A549 (cell line): ENCODE data around the gene MDC1. TPM values are rescaled to one million over a fixed set of nuclear protein-coding genes. Genes with fewer than 3 reads are reported as not detected.

Experiments
- ATAC-seq, 2 experiments: fragments of 200-7000 bp in 1 of 2; fragments of >200 bp in 1 of 2; cut with Nextera tagmentation in 1 of 2; cut with Tn5 transposase in 1 of 2; 3 replicates each; pipeline versions ENCODE4 v1.8.0 to v1.9.1; 2018 to 2020; ENCODE audit warnings: mild to moderate bottlenecking in 1 of 2, moderate library complexity in 1 of 2
- CTCF ChIA-PET: fragments of 300-600 bp; sonication (Branson Sonifier 250); formaldehyde crosslinking; extraction: SDS; loops from one replicate; lab custom pipeline; 2021; ENCODE audit warnings: antibody characterized with exemption, inconsistent platforms; lab: Yijun Ruan, JAX
- POLR2A ChIA-PET: fragments of 350-600 bp; formaldehyde crosslinking; extraction: SDS; loops from one replicate; lab custom pipeline; 2021; ENCODE audit warnings: antibody characterized with exemption, inconsistent platforms; lab: Yijun Ruan, JAX
- DNase-seq, 2 experiments: peaks; one replicate each; pipeline versions ENCODE4 v3.0.0 to v3.0.0-alpha.2; 2011 to 2016; ENCODE audit warnings: low read depth in 1 of 2, low spot score in 1 of 2
- FAIRE-seq: peaks from 2 replicates; lab custom pipeline; 2011; peaks lifted over from hg19 to GRCh38; lab: Jason Lieb, UNC
- H3K27ac ChIP-seq, 2 experiments: fragments of >200 bp; sonication (Bioruptor Twin); formaldehyde crosslinking; 3 replicates each; pipeline ENCODE4 v1.5.1; 2016 to 2017
- H3K4me1 ChIP-seq: fragments of >200 bp; sonication (Bioruptor Twin); formaldehyde crosslinking; 3 replicates; pipeline ENCODE4 v1.6.1; 2016
- H3K4me2 ChIP-seq: fragments of >200 bp; sonication (Bioruptor Twin); formaldehyde crosslinking; 3 replicates; pipeline ENCODE4 v1.6.1; 2016
- H3K4me3 ChIP-seq: fragments of >200 bp; sonication (Bioruptor Twin); formaldehyde crosslinking; 3 replicates; pipeline ENCODE4 v1.5.1; 2016
- H3K9me3 ChIP-seq: fragments of >200 bp; sonication (Bioruptor Twin); formaldehyde crosslinking; 3 replicates; pipeline ENCODE4 v1.6.1; 2016
- JUN ChIP-seq, 2 experiments: fragments of >200 bp; sonication (Bioruptor Twin); formaldehyde crosslinking; IDR thresholded peaks; 2 replicates in 1 of 2; 3 replicates in 1 of 2; pipeline ENCODE4 v1.6.1; 2016 to 2017
- KDM1A ChIP-seq: fragments of 200-600 bp; sonication (generic); IDR thresholded peaks from 2 replicates; pipeline ENCODE4 v1.6.1; 2016; ENCODE audit warnings: low read depth, mild to moderate bottlenecking
- MAFK ChIP-seq: fragments of 450-650 bp; IDR thresholded peaks from 2 replicates; pipeline ENCODE4 v1.6.1; 2014; ENCODE audit not compliant: partially characterized antibody
- POLR2A ChIP-seq: IDR thresholded peaks from 2 replicates; pipeline ENCODE4 v1.6.1; 2012; ENCODE audit warnings: mild to moderate bottlenecking, low read length
- POLR2AphosphoS2 ChIP-seq: conservative IDR thresholded peaks from 2 replicates; pipeline ENCODE4 v1.6.1; 2012; ENCODE audit warnings: low read length, improper control_type of control experiment, inconsistent platforms
- ZFP36 ChIP-seq: fragments of 450-650 bp; IDR thresholded peaks from 2 replicates; pipeline ENCODE4 v1.6.1; 2014; ENCODE audit warnings: borderline replicate concordance; ENCODE audit not compliant: partially characterized antibody
- WGBS: methylation state at CpG from one replicate; pipeline ENCODE4 v1.1.6; 2017; ENCODE audit errors: missing lambda C conversion rate; 5-methylcytosine and 5-hydroxymethylcytosine counted together
- polyA plus RNA-seq, 4 experiments: library from polyadenylated mRNA; depleted of rRNA in 3 of 4; stranded (reverse); fragments of >200 nt; fragmentation: RNase III in 1 of 4; extraction: RNeasy Plus Mini Kit Qiagen cat#74134 plus additional on column Dnase treatment in 1 of 4; gene quantifications; 2 replicates in 3 of 4; 3 replicates in 1 of 4; pipeline ENCODE4 v1.2.3, GENCODE V29; 2011 to 2017
- small RNA-seq, 6 experiments: library from RNA; depleted of rRNA; stranded (forward); fragments of <200 nt; gene quantifications; one replicate each; pipeline ENCODE3, GENCODE V24; 2012

The MDC1 gene
- polyA plus RNA-seq, 2 of the 4 experiments (the other 2 are of a cell fraction) = 8.2 to 16.5 TPM

GRCh38 chr6:30654798-30655742 lies 62.0 kb downstream of the MDC1 start:
- 92% methylated on average over 19 of the region's 19 CpGs for WGBS
- H3K9me3 ChIP-seq = no peaks in the 10 kb centered on the region
- ATAC-seq (no peak), DNase-seq (no peak), FAIRE-seq (no peak)
- H3K4me2 ChIP-seq = no peak overlapping the region
- no peak overlapping the region for H3K27ac ChIP-seq
- CTCF ChIA-PET = interaction anchor here (1.2 to 1.5 kb wide), 2 partner anchors 24 to 76 kb away, joined by 3 to 5 read pairs; no protein-coding TSS in a partner anchor
- H3K4me1 ChIP-seq = no peaks in the 10 kb centered on the region
- TF ChIP-seq JUN (IDR thresholded peaks at IDR 0.05) = no peak
- no peak for TF ChIP-seq ZFP36
- TF ChIP-seq POLR2AphosphoS2 = no peak
- TF ChIP-seq MAFK = peak; percentile 75
- TF ChIP-seq KDM1A = no peak
- H3K4me3 ChIP-seq = no peak overlapping the region
- POLR2A ChIA-PET = no interaction called here

DNA sequence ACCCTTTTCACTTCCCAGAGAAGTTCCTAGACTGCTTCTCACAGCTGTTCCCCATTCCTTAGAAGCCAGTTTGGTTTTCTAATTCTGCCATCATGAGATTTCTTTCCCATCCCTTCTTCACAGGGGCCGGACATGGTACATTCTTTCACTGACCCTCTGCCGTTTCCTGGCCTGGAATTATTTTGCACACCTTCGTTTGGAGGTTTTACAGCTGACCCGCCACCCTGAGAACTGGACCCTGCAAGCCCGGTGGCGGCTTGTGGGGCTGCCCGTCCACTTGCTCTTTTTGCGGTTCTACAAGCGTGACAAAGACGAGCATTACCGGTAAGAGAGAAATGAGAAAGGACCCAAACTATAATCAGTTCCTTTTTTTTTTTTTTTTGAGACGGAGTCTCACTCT lies 65.9 kb downstream of the MDC1 start:
- 95% methylated on average over 12 of the region's 12 CpGs for WGBS
- DNase-seq = no peak
- Histone ChIP-seq H3K4me3 (no peak overlapping the region), H3K27ac (no peak overlapping the region), H3K4me1 (peaks cover 8% of the 10 kb centered on the region), H3K9me3 (no peaks in the 10 kb centered on the region), H3K4me2 (no peak overlapping the region)
- CTCF ChIA-PET = interaction anchor here (0.8 to 2.1 kb wide), 3 partner anchors 21 to 178 kb away, joined by 4 to 7 read pairs (median 6); partner anchors contain the start of gene DHX16
- ATAC-seq = no peak
- no peak for TF ChIP-seq POLR2A
- POLR2A ChIA-PET = interaction anchor here (0.7 kb wide), 1 partner anchor 101 kb away, joined by 3 read pairs; no protein-coding TSS in a partner anchor
- FAIRE-seq = no peak

Small RNAs within 50 kb of the gene (small RNA-seq; reads per million reads assigned to genes)
- 0 reads per million in 6 experiments for gene RF00019
- 0 reads per million in 6 experiments for gene RN7SL353P

Other genes with a start within 250 kb of the MDC1 start
- gene HLA-E, start 227.8 kb downstream of the MDC1 start, polyA plus RNA-seq (2011; rRNA removed) = 38.3 and 40.0 TPM in 2 replicates
- 33.6 to 41.7 TPM (median 40.3 TPM) in 3 replicates for gene HLA-E, start 227.8 kb downstream of the MDC1 start, polyA plus RNA-seq (2017; fragmentation: RNase III; extraction: RNeasy Plus Mini Kit Qiagen cat#74134 plus additional on column Dnase treatment)
- gene GNL1, start 160.8 kb downstream of the MDC1 start, polyA plus RNA-seq (2011; rRNA removed) = 18.5 and 25.6 TPM in 2 replicates
- gene GNL1, start 160.8 kb downstream of the MDC1 start, polyA plus RNA-seq (2017; fragmentation: RNase III; extraction: RNeasy Plus Mini Kit Qiagen cat#74134 plus additional on column Dnase treatment) = 19.9 to 28.7 TPM (median 27.2 TPM) in 3 replicates
- gene PRR3, start 160.0 kb downstream of the MDC1 start, polyA plus RNA-seq (2011; rRNA removed) = 24.1 and 29.5 TPM in 2 replicates
- 12.8 to 13.8 TPM (median 12.8 TPM) in 3 replicates for gene PRR3, start 160.0 kb downstream of the MDC1 start, polyA plus RNA-seq (2017; fragmentation: RNase III; extraction: RNeasy Plus Mini Kit Qiagen cat#74134 plus additional on column Dnase treatment)
- 30.2 and 31.0 TPM in 2 replicates for gene ABCF1, start 145.8 kb downstream of the MDC1 start, polyA plus RNA-seq (2011; rRNA removed)
- gene ABCF1, start 145.8 kb downstream of the MDC1 start, polyA plus RNA-seq (2017; fragmentation: RNase III; extraction: RNeasy Plus Mini Kit Qiagen cat#74134 plus additional on column Dnase treatment) = 71.3 to 73.3 TPM (median 72.0 TPM) in 3 replicates
- 33.3 and 37.6 TPM in 2 replicates for gene PPP1R10, start 100.0 kb downstream of the MDC1 start, polyA plus RNA-seq (2011; rRNA removed)
- 25.2 to 28.4 TPM (median 26.4 TPM) in 3 replicates for gene PPP1R10, start 100.0 kb downstream of the MDC1 start, polyA plus RNA-seq (2017; fragmentation: RNase III; extraction: RNeasy Plus Mini Kit Qiagen cat#74134 plus additional on column Dnase treatment)
- 91.1 and 97.3 TPM in 2 replicates for gene MRPS18B, start 99.4 kb downstream of the MDC1 start, polyA plus RNA-seq (2011; rRNA removed)
- gene MRPS18B, start 99.4 kb downstream of the MDC1 start, polyA plus RNA-seq (2017; fragmentation: RNase III; extraction: RNeasy Plus Mini Kit Qiagen cat#74134 plus additional on column Dnase treatment) = 83.6 to 104 TPM (median 85.3 TPM) in 3 replicates
- 7.4 and 9.3 TPM in 2 replicates for gene ATAT1, start 90.4 kb downstream of the MDC1 start, polyA plus RNA-seq (2011; rRNA removed)
- gene ATAT1, start 90.4 kb downstream of the MDC1 start, polyA plus RNA-seq (2017; fragmentation: RNase III; extraction: RNeasy Plus Mini Kit Qiagen cat#74134 plus additional on column Dnase treatment) = 8.6 to 9.3 TPM (median 8.6 TPM) in 3 replicates
- 7.5 and 9.2 TPM in 2 replicates for gene C6orf136, start 70.1 kb downstream of the MDC1 start, polyA plus RNA-seq (2011; rRNA removed)
- 11.4 to 12.6 TPM (median 11.7 TPM) in 3 replicates for gene C6orf136, start 70.1 kb downstream of the MDC1 start, polyA plus RNA-seq (2017; fragmentation: RNase III; extraction: RNeasy Plus Mini Kit Qiagen cat#74134 plus additional on column Dnase treatment)
- 31.3 and 31.6 TPM in 2 replicates for gene DHX16, start 44.3 kb downstream of the MDC1 start, polyA plus RNA-seq (2011; rRNA removed)
- 27.7 to 31.6 TPM (median 30.3 TPM) in 3 replicates for gene DHX16, start 44.3 kb downstream of the MDC1 start, polyA plus RNA-seq (2017; fragmentation: RNase III; extraction: RNeasy Plus Mini Kit Qiagen cat#74134 plus additional on column Dnase treatment)
- gene PPP1R18, start 30.6 kb downstream of the MDC1 start, polyA plus RNA-seq (2011; rRNA removed) = 20.6 and 25.4 TPM in 2 replicates
- 16.2 to 17.7 TPM (median 17.1 TPM) in 3 replicates for gene PPP1R18, start 30.6 kb downstream of the MDC1 start, polyA plus RNA-seq (2017; fragmentation: RNase III; extraction: RNeasy Plus Mini Kit Qiagen cat#74134 plus additional on column Dnase treatment)
- gene NRM, start 26.3 kb downstream of the MDC1 start, polyA plus RNA-seq (2011; rRNA removed) = 11.3 and 12.4 TPM in 2 replicates
- 13.0 to 14.5 TPM (median 13.0 TPM) in 3 replicates for gene NRM, start 26.3 kb downstream of the MDC1 start, polyA plus RNA-seq (2017; fragmentation: RNase III; extraction: RNeasy Plus Mini Kit Qiagen cat#74134 plus additional on column Dnase treatment)
- gene TUBB, start 3.1 kb upstream of the MDC1 start, polyA plus RNA-seq (2011; rRNA removed) = 691 and 782 TPM in 2 replicates
- gene TUBB, start 3.1 kb upstream of the MDC1 start, polyA plus RNA-seq (2017; fragmentation: RNase III; extraction: RNeasy Plus Mini Kit Qiagen cat#74134 plus additional on column Dnase treatment) = 1,022 to 1,121 TPM (median 1,044 TPM) in 3 replicates
- gene FLOT1, start 25.4 kb upstream of the MDC1 start, polyA plus RNA-seq (2011; rRNA removed) = 135 and 136 TPM in 2 replicates
- 89.7 to 99.2 TPM (median 89.9 TPM) in 3 replicates for gene FLOT1, start 25.4 kb upstream of the MDC1 start, polyA plus RNA-seq (2017; fragmentation: RNase III; extraction: RNeasy Plus Mini Kit Qiagen cat#74134 plus additional on column Dnase treatment)
- 116 and 202 TPM in 2 replicates for gene IER3, start 27.3 kb upstream of the MDC1 start, polyA plus RNA-seq (2011; rRNA removed)
- 89.1 to 108 TPM (median 104 TPM) in 3 replicates for gene IER3, start 27.3 kb upstream of the MDC1 start, polyA plus RNA-seq (2017; fragmentation: RNase III; extraction: RNeasy Plus Mini Kit Qiagen cat#74134 plus additional on column Dnase treatment)
- 19.8 and 25.8 TPM in 2 replicates for gene DDR1, start 167.2 kb upstream of the MDC1 start, polyA plus RNA-seq (2011; rRNA removed)
- gene DDR1, start 167.2 kb upstream of the MDC1 start, polyA plus RNA-seq (2017; fragmentation: RNase III; extraction: RNeasy Plus Mini Kit Qiagen cat#74134 plus additional on column Dnase treatment) = 31.9 to 44.2 TPM (median 43.5 TPM) in 3 replicates
- 19.7 and 24.8 TPM in 2 replicates for gene GTF2H4, start 190.9 kb upstream of the MDC1 start, polyA plus RNA-seq (2011; rRNA removed)
- 24.1 to 28.6 TPM (median 24.9 TPM) in 3 replicates for gene GTF2H4, start 190.9 kb upstream of the MDC1 start, polyA plus RNA-seq (2017; fragmentation: RNase III; extraction: RNeasy Plus Mini Kit Qiagen cat#74134 plus additional on column Dnase treatment)
- 15.5 and 16.1 TPM in 2 replicates for gene VARS2, start 197.0 kb upstream of the MDC1 start, polyA plus RNA-seq (2011; rRNA removed)
- 12.4 to 15.2 TPM (median 15.0 TPM) in 3 replicates for gene VARS2, start 197.0 kb upstream of the MDC1 start, polyA plus RNA-seq (2017; fragmentation: RNase III; extraction: RNeasy Plus Mini Kit Qiagen cat#74134 plus additional on column Dnase treatment)
- gene SFTA2, start 214.9 kb upstream of the MDC1 start, polyA plus RNA-seq (2011; rRNA removed) = not detected in 2 replicates
- gene SFTA2, start 214.9 kb upstream of the MDC1 start, polyA plus RNA-seq (2017; fragmentation: RNase III; extraction: RNeasy Plus Mini Kit Qiagen cat#74134 plus additional on column Dnase treatment) = not detected in 3 replicates
- 0.01 and 0.07 TPM in 2 replicates for gene MUCL3, start 223.7 kb upstream of the MDC1 start, polyA plus RNA-seq (2011; rRNA removed)
- 0.03 to 0.08 TPM (median 0.04 TPM) in 3 replicates for gene MUCL3, start 223.7 kb upstream of the MDC1 start, polyA plus RNA-seq (2017; fragmentation: RNase III; extraction: RNeasy Plus Mini Kit Qiagen cat#74134 plus additional on column Dnase treatment)